ENCODE data around the gene DDC.
"Not testable (repeated sequence)": the region's sequence is repeated elsewhere in the genome, so short reads cannot be mapped to it uniquely, and the experiment has no call there.

DDC gene

DNA sequence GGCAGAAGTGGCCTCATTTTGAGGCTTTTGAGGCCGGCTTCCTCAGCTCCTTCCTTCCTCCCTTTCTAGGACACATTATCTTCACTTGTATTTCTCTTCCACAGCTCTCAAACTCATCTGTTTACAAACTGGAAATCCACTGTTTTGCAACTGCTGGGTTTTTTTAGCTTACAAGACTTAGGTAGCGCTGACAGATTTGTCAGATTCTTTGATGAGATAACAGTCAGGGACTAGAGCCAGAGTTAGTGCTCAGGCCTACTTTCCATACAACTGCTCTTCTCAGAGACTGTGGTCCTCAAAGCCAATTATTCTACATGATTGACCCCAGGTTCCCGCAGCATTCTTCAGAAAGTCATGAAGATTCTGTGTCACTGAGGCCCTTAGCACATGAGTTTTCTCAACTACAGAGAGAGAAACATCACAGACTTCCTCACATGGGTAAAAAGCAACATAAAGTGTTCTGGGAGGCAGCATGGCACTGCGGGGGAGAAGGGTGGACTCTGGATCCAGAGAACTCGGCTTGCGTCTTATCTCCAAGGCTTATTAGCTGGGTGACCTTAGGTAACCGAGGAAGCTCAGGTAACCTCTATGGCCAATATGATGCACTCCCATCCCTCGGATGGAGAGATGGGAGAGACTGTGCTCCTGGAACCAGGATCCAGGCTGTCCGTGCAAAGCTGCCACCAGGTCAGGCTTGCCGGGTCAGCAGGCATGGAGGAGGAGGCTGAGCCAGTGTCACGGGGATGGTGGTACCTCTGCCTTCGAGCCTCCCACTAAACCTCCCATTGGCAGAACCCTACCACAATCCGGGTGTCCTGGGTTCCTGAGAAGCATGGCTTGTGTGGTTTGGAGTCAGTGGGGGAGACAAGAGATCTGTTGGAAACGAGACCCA lies 10.5 kb downstream of the DDC start:
- no peak for DNase-seq

GRCh38 chr7:50553973-50554372 lies 11.2 kb downstream of the DDC start:
- DNase-seq = no peak

- DNase-seq = peak; percentile 73
Measured at GRCh38 chr7:50552921-50553320, 12.3 kb downstream of the DDC start.

- DNase-seq = peak; percentile 28
Measured at GRCh38 chr7:50552139-50552538, 13.1 kb downstream of the DDC start.

GRCh38 chr7:50545613-50546012 lies 19.6 kb downstream of the DDC start:
- DNase-seq = not testable (repeated sequence)

- no peak for DNase-seq
Measured at GRCh38 chr7:50544992-50545391, 20.2 kb downstream of the DDC start.

GRCh38 chr7:50543776-50544442 lies 21.3 kb downstream of the DDC start:
- DNase-seq = no peak

DNA sequence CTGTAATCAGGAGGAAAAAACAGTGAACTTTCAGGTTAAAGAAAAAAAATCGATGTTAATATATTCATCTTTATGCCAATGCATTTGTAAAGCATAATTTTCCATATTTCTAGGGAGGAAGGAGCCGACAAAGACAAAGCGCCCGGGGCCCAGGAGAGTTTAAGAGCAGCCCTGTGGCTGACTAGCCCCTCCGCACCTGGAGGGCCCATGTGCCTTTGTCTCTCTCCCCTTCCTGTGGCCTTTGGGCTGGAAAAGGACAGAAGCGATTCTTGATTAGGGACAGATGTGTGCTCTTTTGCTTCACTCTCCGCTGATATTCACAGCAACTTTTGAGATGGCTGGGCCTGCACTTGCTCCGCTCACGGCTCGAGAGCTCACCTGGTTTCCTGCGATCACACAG lies 23.1 kb downstream of the DDC start:
- DNase-seq = no peak

- DNase-seq = no peak
Measured at GRCh38 chr7:50540785-50541579, 24.2 kb downstream of the DDC start.

DNA sequence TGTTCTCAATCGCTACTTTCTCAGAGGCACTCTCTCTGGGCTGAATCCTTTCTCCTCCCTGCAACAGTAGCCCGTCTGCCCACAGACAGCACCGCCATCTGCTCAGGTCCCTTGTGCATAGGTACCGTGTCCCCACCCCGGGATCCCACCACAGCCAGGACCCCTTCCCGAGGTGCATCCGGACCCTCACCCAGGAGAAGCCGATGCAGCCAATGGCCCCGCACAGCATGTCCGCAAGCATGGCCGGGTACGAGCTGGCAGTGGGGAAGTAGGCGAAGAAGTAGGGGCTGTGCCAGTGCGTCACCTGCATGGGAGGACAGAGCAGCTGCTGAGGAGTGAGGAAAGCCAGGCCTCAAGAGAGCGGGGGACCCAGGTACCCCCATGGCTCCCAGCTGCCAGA lies 25.5 kb downstream of the DDC start:
- no peak for DNase-seq

GRCh38 chr7:50538478-50538877 lies 26.7 kb downstream of the DDC start:
- DNase-seq = no peak

GRCh38 chr7:50537417-50537816 lies 27.8 kb downstream of the DDC start:
- no peak for DNase-seq

GRCh38 chr7:50535291-50535711 lies 29.9 kb downstream of the DDC start:
- not testable (repeated sequence) for DNase-seq

GRCh38 chr7:50534690-50535290 lies 30.4 kb downstream of the DDC start:
- peak; percentile 77 for DNase-seq

DNA sequence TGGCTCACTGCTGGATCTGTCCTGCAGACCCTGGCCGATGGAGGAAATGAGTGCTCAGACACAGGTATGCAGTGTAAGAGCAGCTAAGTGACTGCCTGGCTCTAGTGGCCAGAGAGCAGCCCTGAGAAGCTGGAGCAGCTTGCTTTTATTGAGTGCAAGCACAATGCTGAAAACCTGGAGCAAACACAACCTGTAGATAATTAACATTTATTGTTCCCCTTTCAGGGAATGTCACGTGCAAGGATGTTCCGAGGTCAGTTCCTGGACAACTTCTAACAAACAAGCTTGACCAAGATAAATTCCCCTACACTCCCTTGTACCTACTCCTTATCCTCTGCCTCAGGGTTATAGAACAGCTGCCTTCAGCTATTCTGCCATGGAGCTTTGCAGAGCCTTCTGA lies 31.3 kb downstream of the DDC start:
- no peak for DNase-seq

DNA sequence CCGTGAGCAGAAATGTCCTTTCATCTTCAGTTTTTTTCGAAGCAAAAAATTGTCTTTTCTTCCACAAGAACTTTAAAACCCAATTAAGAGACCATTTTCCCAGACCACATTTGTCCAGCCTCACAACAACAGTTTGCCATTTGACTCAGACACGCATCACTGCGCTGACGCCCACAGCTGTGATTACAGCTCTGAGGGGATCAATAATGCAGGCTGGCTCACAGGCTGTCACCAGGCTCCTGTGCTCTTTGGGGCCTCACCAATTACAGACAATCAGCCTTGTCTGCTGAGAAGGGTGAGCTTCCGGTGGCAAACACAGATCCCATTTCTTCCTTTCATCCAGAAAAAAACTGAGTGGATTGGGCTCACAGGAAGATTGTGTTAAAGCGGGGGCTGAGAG lies 33.3 kb downstream of the DDC start:
- DNase-seq = peak; percentile 89

DNA sequence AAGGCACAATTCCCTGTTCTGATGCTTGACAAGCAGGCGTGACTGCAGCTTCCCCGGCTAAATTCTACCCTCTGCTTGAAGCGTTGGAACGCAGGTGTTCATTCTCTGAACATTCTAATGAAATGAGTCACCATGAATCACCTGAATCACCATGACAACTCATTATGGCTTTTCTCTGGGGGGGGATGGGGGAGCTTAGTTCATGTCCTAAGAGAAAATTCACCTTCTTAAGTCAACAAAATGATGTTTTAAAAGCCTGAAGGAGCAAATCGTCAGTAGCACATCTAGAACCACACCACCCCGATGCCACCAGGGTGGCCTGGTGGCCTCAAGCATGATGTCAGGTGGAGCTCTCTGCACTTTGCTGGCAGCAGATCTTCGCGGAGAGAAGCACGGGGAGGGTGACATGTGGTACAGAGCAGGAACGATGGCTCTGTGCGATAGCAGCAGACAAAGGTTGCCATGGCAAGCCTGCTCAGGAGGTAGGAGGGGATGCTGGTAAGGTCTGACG lies 33.7 kb downstream of the DDC start:
- DNase-seq = no peak

- no peak for DNase-seq
Measured at GRCh38 chr7:50530766-50531165, 34.4 kb downstream of the DDC start.

DNA sequence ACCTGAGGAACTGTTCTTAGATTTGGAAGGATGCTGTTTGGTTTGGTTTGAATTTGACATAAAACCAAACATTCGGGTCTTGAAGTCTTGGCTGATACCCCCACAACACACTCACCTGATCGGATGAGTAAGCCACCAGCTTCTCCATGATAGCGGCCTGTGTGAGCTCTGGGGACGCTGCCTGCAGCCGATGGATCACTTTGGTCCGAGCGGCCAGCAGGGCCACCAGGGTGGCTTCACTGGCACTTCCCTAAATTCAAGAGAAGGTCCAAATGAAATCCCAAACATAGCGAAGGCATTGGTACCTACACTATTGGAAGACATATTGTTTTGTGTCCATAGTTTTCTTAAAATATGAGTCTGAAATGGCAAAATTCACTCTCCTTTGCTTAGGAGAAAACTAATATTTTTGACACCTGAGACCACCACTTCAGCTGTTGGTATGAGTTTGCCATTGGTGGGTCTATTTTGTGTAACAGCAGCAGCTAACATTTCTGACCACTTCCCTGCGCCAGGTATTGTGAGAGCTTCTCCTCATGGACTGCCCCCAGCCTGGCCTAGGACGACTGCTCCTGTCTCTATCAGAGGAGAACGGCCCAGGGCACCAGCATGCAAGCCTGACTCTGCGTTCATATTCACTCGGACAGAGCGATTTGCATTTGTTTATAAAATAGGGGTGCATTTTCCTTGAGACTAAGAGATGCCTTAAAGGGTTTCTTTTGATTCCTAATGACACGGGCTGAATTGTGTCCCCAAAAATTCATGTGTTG lies 35.9 kb downstream of the DDC start:
- DNase-seq = no peak

DNA sequence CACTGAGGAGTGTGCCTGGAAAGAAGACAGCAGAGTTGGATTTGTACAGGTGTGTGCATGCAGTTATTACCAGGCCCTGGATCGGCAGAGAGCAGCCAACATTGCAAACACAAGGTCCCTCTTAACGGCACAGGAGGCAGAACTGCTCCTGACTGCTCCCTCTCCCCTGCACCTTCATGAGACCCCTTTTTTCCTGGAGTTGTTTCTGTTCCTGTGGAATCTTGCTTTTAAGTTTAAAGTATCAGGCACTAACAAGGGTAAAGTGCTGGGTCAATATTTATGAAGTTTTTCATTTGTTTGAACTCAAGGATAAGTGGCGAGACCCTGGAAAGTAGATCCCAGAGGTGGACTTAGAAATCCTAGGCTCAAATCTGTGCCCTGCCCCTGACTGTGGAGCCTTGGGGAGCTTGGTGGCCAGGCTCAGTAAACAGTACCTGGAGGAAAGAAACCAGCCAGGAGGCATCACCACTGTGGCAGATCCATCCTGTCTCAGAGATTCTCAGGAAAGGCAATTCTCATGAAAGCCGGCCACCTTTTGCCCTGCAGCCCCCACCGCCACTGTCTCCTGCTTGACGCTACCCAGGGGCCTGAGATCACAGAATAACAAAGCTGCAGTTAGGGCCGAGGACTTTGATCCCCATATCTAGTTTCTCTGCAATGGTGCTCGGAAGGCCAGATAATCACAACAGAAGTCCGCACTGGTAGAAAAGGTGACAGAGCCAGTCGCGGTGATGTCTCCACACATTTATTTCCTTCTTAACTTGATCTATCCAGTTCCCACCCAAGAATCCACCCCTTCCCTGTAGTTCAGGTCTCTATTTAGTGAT lies 36.7 kb downstream of the DDC start:
- no peak for DNase-seq

- DNase-seq = not testable (repeated sequence)
Measured at GRCh38 chr7:50519350-50519749, 45.9 kb downstream of the DDC start.
